ENCODE results near the gene GET4.
"Not testable (repeated sequence)": the region's sequence is repeated elsewhere in the genome, so short reads cannot be mapped to it uniquely, and the experiment has no call there.

The GET4 gene

GRCh38 chr7:921071-921461 lies 44.7 kb downstream of the GET4 start:
- in situ Hi-C loops (cut with MboI; ENCODE audit: low pct_unique_long_range_greater_than_20kb, low sequenced_read_pairs): no loop called here
- no peak for DNase-seq

GRCh38 chr7:921581-922333 lies 45.4 kb downstream of the GET4 start:
- no peak for DNase-seq
- in situ Hi-C loops (cut with MboI; ENCODE audit: low pct_unique_long_range_greater_than_20kb, low sequenced_read_pairs): no loop called here

- no peak for DNase-seq
Measured at GRCh38 chr7:922334-923107, 46.2 kb downstream of the GET4 start.

GRCh38 chr7:923108-924041 lies 47.0 kb downstream of the GET4 start:
- peak; percentile 95 for DNase-seq
- in situ Hi-C loops (cut with MboI; ENCODE audit: low pct_unique_long_range_greater_than_20kb, low sequenced_read_pairs): no loop called here

More at GRCh38 chr7:922334-923107, 46.2 kb downstream of the GET4 start:
- in situ Hi-C loops (cut with MboI; ENCODE audit: low pct_unique_long_range_greater_than_20kb, low sequenced_read_pairs): no loop called here

GRCh38 chr7:924042-924441 lies 47.7 kb downstream of the GET4 start:
- DNase-seq; in situ Hi-C loops (cut with MboI; ENCODE audit: low pct_unique_long_range_greater_than_20kb, low sequenced_read_pairs): not testable (repeated sequence)

GRCh38 chr7:924541-925231 lies 48.3 kb downstream of the GET4 start:
- in situ Hi-C loops (cut with MboI; ENCODE audit: low pct_unique_long_range_greater_than_20kb, low sequenced_read_pairs): no loop called here
- DNase-seq: peak; percentile 31

GRCh38 chr7:925601-926000 lies 49.2 kb downstream of the GET4 start:
- DNase-seq: no peak
- in situ Hi-C loops (cut with MboI; ENCODE audit: low pct_unique_long_range_greater_than_20kb, low sequenced_read_pairs): no loop called here

- DNase-seq: no peak
- in situ Hi-C loops (cut with MboI; ENCODE audit: low pct_unique_long_range_greater_than_20kb, low sequenced_read_pairs): no loop called here
Measured at GRCh38 chr7:926061-927030, 50.0 kb downstream of the GET4 start.

GRCh38 chr7:927031-927671 lies 50.8 kb downstream of the GET4 start:
- in situ Hi-C loops (cut with MboI; ENCODE audit: low pct_unique_long_range_greater_than_20kb, low sequenced_read_pairs): no loop called here
- DNase-seq: no peak

GRCh38 chr7:929311-929711 lies 53.0 kb downstream of the GET4 start:
- no peak for DNase-seq
- in situ Hi-C loops (cut with MboI; ENCODE audit: low pct_unique_long_range_greater_than_20kb, low sequenced_read_pairs): no loop called here

- DNase-seq: no peak
- in situ Hi-C loops (cut with MboI; ENCODE audit: low pct_unique_long_range_greater_than_20kb, low sequenced_read_pairs): no loop called here
Measured at GRCh38 chr7:930975-931758, 54.8 kb downstream of the GET4 start.

GRCh38 chr7:931871-932650 lies 55.7 kb downstream of the GET4 start:
- DNase-seq: no peak
- in situ Hi-C loops (cut with MboI; ENCODE audit: low pct_unique_long_range_greater_than_20kb, low sequenced_read_pairs): no loop called here

- DNase-seq: no peak
- in situ Hi-C loops (cut with MboI; ENCODE audit: low pct_unique_long_range_greater_than_20kb, low sequenced_read_pairs): no loop called here
Measured at GRCh38 chr7:932651-932975, 56.3 kb downstream of the GET4 start.

- no peak for DNase-seq
- in situ Hi-C loops (cut with MboI; ENCODE audit: low pct_unique_long_range_greater_than_20kb, low sequenced_read_pairs): no loop called here
Measured at GRCh38 chr7:934469-935163, 58.3 kb downstream of the GET4 start.

- in situ Hi-C loops (cut with MboI; ENCODE audit: low pct_unique_long_range_greater_than_20kb, low sequenced_read_pairs): no loop called here
Measured at GRCh38 chr7:935164-935873, 59.0 kb downstream of the GET4 start.

More at GRCh38 chr7:935164-935873, 59.0 kb downstream of the GET4 start:
- DNase-seq: no peak
